Omental fat pad (tissue), 4 donors: ENCODE data around the gene AGPAT2. TPM values are rescaled to one million over a fixed set of nuclear protein-coding genes. Genes with fewer than 3 reads are reported as not detected.

Experiments used
- ATAC-seq: fragments of 150-250 bp; one replicate; pipeline ENCODE4 v1.9.1; 2016; ENCODE audit warnings: mild to moderate bottlenecking, moderate library complexity; ENCODE audit not compliant: low FRiP score
- DNase-seq: peaks from one replicate; pipeline ENCODE4 v3.0.0-alpha.2; 2019; ENCODE audit warnings: low spot score
- total RNA-seq, 4 donors: library from RNA; depleted of rRNA; stranded (reverse); fragments of >200 nt; gene quantifications; one replicate each; pipeline ENCODE4 v1.1.0, GENCODE V29; 2016
- TF ChIP-seq, protein P1 (sequence below), 3 donors: fragments of 450-650 bp; IDR thresholded peaks; one replicate each; pipeline ENCODE4 v1.5.1; 2016 to 2017; ENCODE audit warnings: antibody characterized with exemption in 3 of 3, mild to moderate bottlenecking in 3 of 3, moderate library complexity in 2 of 3

AGPAT2 gene
- total RNA-seq, 4 donors from 2014 or later, result 391 to 854 (median 473) TPM

DNA sequence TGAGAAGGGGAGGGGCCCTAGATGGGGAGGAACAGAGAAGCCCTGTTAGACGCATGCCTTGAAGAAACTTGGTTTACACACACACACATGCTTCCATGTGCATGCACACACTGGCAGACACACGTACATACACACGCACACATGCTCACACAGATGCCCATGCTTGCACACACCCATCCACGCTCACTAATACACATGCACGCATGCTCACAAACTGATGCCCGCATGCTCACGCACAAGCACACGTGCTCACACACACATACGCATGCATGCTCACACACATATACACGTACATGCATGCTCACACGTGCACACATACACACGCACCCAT, 56.6 kb downstream of the AGPAT2 start:
- DNase-seq (no peak), ATAC-seq (no peak)
- TF ChIP-seq, protein P1, sequence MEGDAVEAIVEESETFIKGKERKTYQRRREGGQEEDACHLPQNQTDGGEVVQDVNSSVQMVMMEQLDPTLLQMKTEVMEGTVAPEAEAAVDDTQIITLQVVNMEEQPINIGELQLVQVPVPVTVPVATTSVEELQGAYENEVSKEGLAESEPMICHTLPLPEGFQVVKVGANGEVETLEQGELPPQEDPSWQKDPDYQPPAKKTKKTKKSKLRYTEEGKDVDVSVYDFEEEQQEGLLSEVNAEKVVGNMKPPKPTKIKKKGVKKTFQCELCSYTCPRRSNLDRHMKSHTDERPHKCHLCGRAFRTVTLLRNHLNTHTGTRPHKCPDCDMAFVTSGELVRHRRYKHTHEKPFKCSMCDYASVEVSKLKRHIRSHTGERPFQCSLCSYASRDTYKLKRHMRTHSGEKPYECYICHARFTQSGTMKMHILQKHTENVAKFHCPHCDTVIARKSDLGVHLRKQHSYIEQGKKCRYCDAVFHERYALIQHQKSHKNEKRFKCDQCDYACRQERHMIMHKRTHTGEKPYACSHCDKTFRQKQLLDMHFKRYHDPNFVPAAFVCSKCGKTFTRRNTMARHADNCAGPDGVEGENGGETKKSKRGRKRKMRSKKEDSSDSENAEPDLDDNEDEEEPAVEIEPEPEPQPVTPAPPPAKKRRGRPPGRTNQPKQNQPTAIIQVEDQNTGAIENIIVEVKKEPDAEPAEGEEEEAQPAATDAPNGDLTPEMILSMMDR (IDR thresholded peaks at IDR 0.05), result no peak

DNA sequence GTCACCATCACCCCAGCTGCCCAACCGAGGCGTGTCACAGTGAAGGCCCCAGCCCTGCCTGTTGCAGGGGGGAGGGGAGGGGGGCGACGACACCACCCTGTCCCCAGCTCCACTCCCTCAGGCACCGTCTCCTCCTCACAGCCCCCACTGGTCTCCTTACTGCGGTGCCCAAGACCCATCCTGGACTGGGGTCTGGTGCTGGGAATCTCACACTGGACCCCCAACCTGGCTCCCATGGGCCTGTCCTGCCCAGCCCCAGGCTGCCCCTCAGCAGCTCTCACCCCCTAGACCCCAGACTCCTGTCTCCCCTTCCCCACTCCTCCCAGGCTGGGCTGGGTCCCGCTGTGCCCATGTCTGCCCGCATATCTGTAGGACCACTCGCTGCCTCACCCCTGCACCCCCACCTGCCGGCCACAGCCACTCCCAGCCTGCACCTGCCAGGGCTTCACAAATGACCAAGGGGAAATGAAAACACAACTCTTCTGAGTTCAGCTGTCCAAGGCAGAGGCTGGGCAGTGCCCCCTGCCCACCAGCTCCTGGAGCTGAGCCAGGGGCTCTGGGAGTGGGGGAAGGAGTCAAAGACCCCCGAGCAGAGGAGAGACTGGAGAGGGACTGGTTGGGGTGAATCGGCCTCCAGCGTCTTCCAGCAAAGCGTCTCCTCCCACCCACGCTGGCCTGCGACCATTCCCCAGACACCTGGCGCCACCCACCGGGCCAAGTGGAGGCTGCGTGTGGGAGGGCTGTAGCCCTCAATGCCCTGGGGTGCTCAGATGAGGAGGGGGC, 57.2 kb downstream of the AGPAT2 start:
- TF ChIP-seq, protein P1 (IDR thresholded peaks at IDR 0.05), result peak in 1 of 3 donors; percentile 6
- DNase-seq (no peak), ATAC-seq (no peak)

DNA sequence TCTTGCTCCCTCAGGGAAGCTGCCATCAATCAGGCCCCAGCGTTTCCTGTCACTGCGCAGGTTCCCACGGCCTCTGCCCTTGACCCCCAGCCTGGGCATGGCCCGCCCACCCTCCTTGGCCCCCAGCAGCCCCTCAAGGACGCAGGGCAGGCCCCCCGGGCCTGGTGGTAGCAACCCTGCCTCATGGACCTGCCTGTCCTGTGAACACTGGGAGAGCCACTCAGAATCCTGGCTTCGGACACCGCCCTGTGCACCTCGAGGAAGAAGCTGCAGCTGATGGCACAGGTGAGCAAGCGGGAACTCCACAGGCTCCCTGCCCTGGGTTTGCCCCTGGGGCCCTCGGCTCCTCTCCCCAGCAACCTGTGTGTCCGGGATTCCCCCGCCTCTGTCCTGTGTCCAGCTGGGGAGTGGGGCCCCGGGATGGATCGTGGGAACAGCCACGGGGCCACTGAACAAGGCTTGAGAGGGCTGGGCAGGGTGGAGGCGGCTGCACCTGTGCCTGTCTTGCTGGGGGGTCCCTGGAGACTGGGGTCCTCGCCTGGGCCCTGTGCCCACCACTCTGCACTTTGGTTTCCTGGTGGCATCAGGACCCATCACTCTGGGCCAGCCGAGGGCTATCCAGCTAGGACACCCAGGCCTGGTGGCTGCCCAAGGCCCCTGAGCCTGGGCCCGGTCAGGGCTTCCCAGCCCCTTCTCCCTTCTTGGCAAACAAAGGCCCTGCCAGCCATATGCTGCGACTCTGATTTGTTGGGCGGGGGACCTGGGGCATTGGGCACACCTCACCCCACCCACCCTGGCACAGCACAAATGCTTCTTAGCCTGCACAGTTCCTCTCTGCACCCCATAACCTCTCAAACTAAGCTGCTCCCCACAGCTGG, 58.0 kb downstream of the AGPAT2 start:
- TF ChIP-seq, protein P1 (IDR thresholded peaks at IDR 0.05), result no peak
- DNase-seq (no peak), ATAC-seq (no peak)

DNA sequence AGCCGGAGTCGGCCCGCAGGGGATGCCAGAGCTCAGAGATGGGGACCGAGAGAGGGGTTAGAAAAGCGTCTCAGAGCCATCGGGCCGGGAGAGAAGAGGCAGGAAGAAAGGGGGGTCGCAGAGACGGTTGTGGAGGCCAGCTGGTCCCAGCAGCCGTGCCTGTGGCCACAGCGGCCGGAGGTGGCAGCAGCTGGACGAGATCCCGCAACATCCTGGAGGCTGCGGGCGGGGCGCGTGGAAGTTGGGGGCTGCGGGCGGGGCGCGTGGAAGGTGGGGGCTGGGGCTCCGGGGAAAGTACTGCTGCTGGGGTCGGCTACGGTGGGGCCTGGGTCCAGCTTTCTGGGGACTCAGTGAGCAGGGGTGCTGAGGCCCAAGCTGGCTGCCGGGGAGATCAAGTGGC, 59.0 kb downstream of the AGPAT2 start:
- DNase-seq (no peak), ATAC-seq (no peak)

DNA sequence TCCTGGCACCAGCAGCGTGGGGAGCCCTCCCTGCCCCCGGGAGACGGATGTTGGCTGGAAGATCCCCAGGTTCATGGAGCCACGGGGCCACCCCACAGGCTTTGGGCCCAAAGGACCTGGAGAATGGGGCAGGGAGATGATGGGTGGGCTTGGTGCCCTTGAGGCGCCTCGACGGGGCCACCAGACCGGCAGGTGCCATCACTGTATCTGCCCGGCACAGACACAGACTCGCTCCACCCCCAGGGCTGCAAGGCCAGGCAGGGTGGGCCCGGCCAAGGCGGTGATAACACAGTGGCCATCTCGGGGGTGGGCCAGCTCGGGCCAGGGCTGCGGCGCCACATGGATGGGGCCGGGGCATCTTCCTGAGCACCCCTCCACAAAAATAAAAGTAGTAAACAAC, 59.6 kb downstream of the AGPAT2 start:
- TF ChIP-seq, protein P1 (IDR thresholded peaks at IDR 0.05), result no peak
- ATAC-seq, result no peak
- DNase-seq, result no peak

More for the DNA sequence above, 59.0 kb downstream of the AGPAT2 start:
- TF ChIP-seq, protein P1 (IDR thresholded peaks at IDR 0.05), result no peak

DNA sequence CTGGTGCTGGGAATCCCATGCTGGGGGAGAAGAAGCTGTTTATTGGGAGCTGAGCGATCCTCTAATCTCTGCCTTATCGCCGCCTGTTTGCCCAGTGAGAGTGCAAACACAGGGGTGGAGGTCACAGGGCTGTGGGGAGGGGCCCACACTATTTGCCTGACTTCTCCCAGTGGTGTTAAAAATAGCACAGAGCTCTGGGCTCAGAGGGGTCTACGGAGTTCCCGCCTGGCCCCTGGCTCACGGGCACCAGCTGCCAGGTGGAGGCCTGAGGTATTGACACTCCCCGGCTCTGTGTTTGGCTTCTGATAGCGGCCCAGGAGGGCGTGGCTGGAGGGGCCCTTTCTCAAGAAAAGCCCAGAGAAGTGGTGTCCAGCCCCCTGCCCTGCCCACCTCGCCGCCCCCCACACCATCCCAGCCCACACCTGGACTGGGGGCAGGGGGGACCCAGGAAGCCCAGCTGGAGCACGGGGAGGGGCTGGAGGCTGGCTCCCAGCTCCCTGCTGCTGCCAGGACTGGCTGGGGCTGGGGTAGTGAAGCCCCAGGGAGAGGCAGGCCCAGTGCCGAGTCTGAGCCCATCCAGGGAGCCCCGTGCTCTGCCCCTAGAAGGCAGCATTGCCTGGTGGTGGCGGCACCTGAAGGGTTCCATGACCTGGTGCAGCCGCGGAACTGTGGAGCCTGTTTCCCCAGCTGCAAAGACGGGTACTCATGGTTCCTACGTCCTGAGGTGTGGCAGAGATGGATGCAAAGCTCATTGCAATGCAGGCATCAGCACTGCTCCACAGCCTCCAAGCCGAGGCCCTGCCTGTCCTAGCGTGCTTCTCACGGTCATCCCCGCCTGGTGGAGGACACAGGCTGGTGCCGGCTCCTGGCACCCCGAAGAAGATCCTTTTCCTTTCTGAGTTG, 60.3 kb downstream of the AGPAT2 start:
- TF ChIP-seq, protein P1 (IDR thresholded peaks at IDR 0.05), result no peak
- no peak for ATAC-seq

More for the DNA sequence above, 60.3 kb downstream of the AGPAT2 start:
- DNase-seq, result no peak
